ENCODE measurements around the gene POU3F2. TPM values are rescaled to one million over a fixed set of nuclear protein-coding genes. Genes with fewer than 3 reads are reported as not detected.
A peak's percentile ranks its signal among the peaks of the same experiment; 100 is the strongest.

Gene POU3F2
- total RNA-seq, 1 experiment from 2014 or later: 0.07 TPM

- Histone ChIP-seq H3K4me2 (ENCODE audit: low read length) (peak overlapping the region; percentile 26; the same call in 1 of the 2 replicates), H3K27ac (ENCODE audit: low read length) (no peak overlapping the region), H3K4me1 (ENCODE audit: insufficient read depth, low read length) (peaks cover 6% of the 10 kb centered on the region), H3K27me3 (ENCODE audit: low read length) (no peaks in the 10 kb centered on the region), H3K9me3 (ENCODE audit: low read length) (no peaks in the 10 kb centered on the region), H3K36me3 (ENCODE audit: low read depth, low read length) (no peaks in the 10 kb centered on the region), H3F3A (ENCODE audit: low read length, unreplicated experiment) (no peaks in the 10 kb centered on the region), H2AFZ (ENCODE audit: low read length) (no peak overlapping the region), H4K20me1 (ENCODE audit: low read length) (no peaks in the 10 kb centered on the region), H3K9ac (ENCODE audit: low read length) (no peak overlapping the region), H3K9me2 (replicated peaks; ENCODE audit: low read length) (no peaks in the 10 kb centered on the region), H3K79me2 (ENCODE audit: low read length) (no peaks in the 10 kb centered on the region), H3K4me3 (ENCODE audit: low read length) (no peak overlapping the region)
- DNase-seq (peak; percentile 50), ATAC-seq (peak; percentile 85)
- TF ChIP-seq CTCF (conservative IDR thresholded peaks at IDR 0.05; ENCODE audit: low read depth, low read length): no peak
- no peak for TF ChIP-seq EZH2 (IDR thresholded peaks at IDR 0.05; ENCODE audit: low read length, unreplicated experiment)
- TF ChIP-seq EZH2phosphoT487 (IDR thresholded peaks at IDR 0.05; ENCODE audit: borderline replicate concordance, low read length): no peak
- POLR2A ChIA-PET (ENCODE audit: unreplicated experiment): no interaction called here
- CTCF ChIA-PET: no interaction called here
- intact Hi-C loops (cut with micrococcal nuclease): loop anchor here (5.0 kb wide), 1 partner anchor 76 kb away; the partner anchor contains the start of gene FBXL4
- BruUV-seq (replicated peaks): no TSS peak
These were observed 36.7 kb downstream of the POU3F2 start for GRCh38 chr6:98871057-98871456.

GRCh38 chr6:98871821-98872220, 37.4 kb downstream of the POU3F2 start:
- Histone ChIP-seq H3K27ac (ENCODE audit: low read length) (no peak overlapping the region), H3K9ac (ENCODE audit: low read length) (no peak overlapping the region), H3K9me3 (ENCODE audit: low read length) (no peaks in the 10 kb centered on the region), H3F3A (ENCODE audit: low read length, unreplicated experiment) (no peaks in the 10 kb centered on the region), H3K36me3 (ENCODE audit: low read depth, low read length) (no peaks in the 10 kb centered on the region), H3K9me2 (replicated peaks; ENCODE audit: low read length) (no peaks in the 10 kb centered on the region), H3K27me3 (ENCODE audit: low read length) (no peaks in the 10 kb centered on the region), H3K4me3 (ENCODE audit: low read length) (no peak overlapping the region), H4K20me1 (ENCODE audit: low read length) (no peaks in the 10 kb centered on the region), H2AFZ (ENCODE audit: low read length) (no peak overlapping the region), H3K79me2 (ENCODE audit: low read length) (no peaks in the 10 kb centered on the region), H3K4me2 (ENCODE audit: low read length) (no peak overlapping the region), H3K4me1 (ENCODE audit: insufficient read depth, low read length) (peaks cover 6% of the 10 kb centered on the region)
- ChIA-PET POLR2A (ENCODE audit: unreplicated experiment) (no interaction called here), CTCF (no interaction called here)
- no TSS peak for BruUV-seq (replicated peaks)
- TF ChIP-seq CTCF (conservative IDR thresholded peaks at IDR 0.05; ENCODE audit: low read depth, low read length): no peak
- DNase-seq (no peak), ATAC-seq (no peak)
- intact Hi-C loops (cut with micrococcal nuclease): loop anchor here (5.0 kb wide), 1 partner anchor 75 kb away; the partner anchor contains the start of gene FBXL4

GRCh38 chr6:98875375-98875774, 41.0 kb downstream of the POU3F2 start:
- ATAC-seq (no peak), DNase-seq (no peak)
- no peak overlapping the region for H3K4me2 ChIP-seq (ENCODE audit: low read length)
- H3K9me2 ChIP-seq (replicated peaks; ENCODE audit: low read length): no peaks in the 10 kb centered on the region
- no peaks in the 10 kb centered on the region for H3F3A ChIP-seq (ENCODE audit: low read length, unreplicated experiment)
- H3K27me3 ChIP-seq (ENCODE audit: low read length): no peaks in the 10 kb centered on the region
- H2AFZ ChIP-seq (ENCODE audit: low read length): no peak overlapping the region
- no peak overlapping the region for H3K4me3 ChIP-seq (ENCODE audit: low read length)
- no peaks in the 10 kb centered on the region for H4K20me1 ChIP-seq (ENCODE audit: low read length)
- H3K9ac ChIP-seq (ENCODE audit: low read length): no peak overlapping the region
- intact Hi-C loops (cut with micrococcal nuclease): no loop called here
- ChIA-PET CTCF (no interaction called here), POLR2A (ENCODE audit: unreplicated experiment) (no interaction called here)
- no peak for TF ChIP-seq EZH2 (IDR thresholded peaks at IDR 0.05; ENCODE audit: low read length, unreplicated experiment)
- no peak for TF ChIP-seq CTCF (conservative IDR thresholded peaks at IDR 0.05; ENCODE audit: low read depth, low read length)
- no peak for TF ChIP-seq EZH2phosphoT487 (IDR thresholded peaks at IDR 0.05; ENCODE audit: borderline replicate concordance, low read length)
- no peaks in the 10 kb centered on the region for H3K79me2 ChIP-seq (ENCODE audit: low read length)
- no peak overlapping the region for H3K27ac ChIP-seq (ENCODE audit: low read length)
- no peaks in the 10 kb centered on the region for H3K36me3 ChIP-seq (ENCODE audit: low read depth, low read length)
- peaks cover 6% of the 10 kb centered on the region for H3K4me1 ChIP-seq (ENCODE audit: insufficient read depth, low read length)
- BruUV-seq (replicated peaks): no TSS peak
- no peaks in the 10 kb centered on the region for H3K9me3 ChIP-seq (ENCODE audit: low read length)

Data from PC-3 (cell line).